ENCODE data around the gene MATN1.

The MATN1 gene

GRCh38 chr1:30730346-30731108 lies 7.1 kb upstream of the MATN1 start:
- no peak for DNase-seq

- no peak for DNase-seq
Observed at GRCh38 chr1:30729901-30730300, 6.5 kb upstream of the MATN1 start.

GRCh38 chr1:30728832-30729638 lies 5.7 kb upstream of the MATN1 start:
- no peak for DNase-seq

- no peak for DNase-seq
Observed at GRCh38 chr1:30728340-30728739, 5.0 kb upstream of the MATN1 start.

- no peak for DNase-seq
Observed at GRCh38 chr1:30727824-30728223, 4.4 kb upstream of the MATN1 start.

- DNase-seq: no peak
Observed at GRCh38 chr1:30726773-30727684, 3.6 kb upstream of the MATN1 start.

- no peak for DNase-seq
Observed at GRCh38 chr1:30726236-30726635, 2.9 kb upstream of the MATN1 start.

- DNase-seq: no peak
Observed at GRCh38 chr1:30725450-30726095, 2.2 kb upstream of the MATN1 start.

- no peak for DNase-seq
Observed at GRCh38 chr1:30724655-30725421, 1.5 kb upstream of the MATN1 start.

- DNase-seq: no peak
Observed at GRCh38 chr1:30724175-30724574, 790 bp upstream of the MATN1 start.

- DNase-seq: no peak
Observed at GRCh38 chr1:30721812-30722537, 1.4 kb downstream of the MATN1 start.

GRCh38 chr1:30721341-30721793 lies 2.0 kb downstream of the MATN1 start:
- no peak for DNase-seq

- no peak for DNase-seq
Observed at GRCh38 chr1:30720271-30721223, 2.8 kb downstream of the MATN1 start.

- DNase-seq: no peak
Observed at GRCh38 chr1:30719406-30720270, 3.7 kb downstream of the MATN1 start.

- DNase-seq: peak; percentile 82
Observed at GRCh38 chr1:30718636-30719405, 4.6 kb downstream of the MATN1 start.

- peak; percentile 100 for DNase-seq
Observed at GRCh38 chr1:30718091-30718635, 5.2 kb downstream of the MATN1 start.

- no peak for DNase-seq
Observed at GRCh38 chr1:30716646-30717045, 6.7 kb downstream of the MATN1 start.

- no peak for DNase-seq
Observed at GRCh38 chr1:30715886-30716285, 7.5 kb downstream of the MATN1 start.
